Omental fat pad (tissue), 4 donors: ENCODE measurements around the gene GMDS. TPM values are rescaled to one million over a fixed set of nuclear protein-coding genes. Genes with fewer than 3 reads are reported as not detected.

ENCODE experiments used
- ATAC-seq: fragments of 150-250 bp; one replicate; pipeline ENCODE4 v1.9.1; 2016; ENCODE audit warnings: mild to moderate bottlenecking, moderate library complexity; ENCODE audit not compliant: low FRiP score
- DNase-seq: peaks from one replicate; pipeline ENCODE4 v3.0.0-alpha.2; 2019; ENCODE audit warnings: low spot score
- CTCF ChIP-seq, 3 donors: fragments of 450-650 bp; IDR thresholded peaks; one replicate each; pipeline ENCODE4 v1.5.1; 2016 to 2017; ENCODE audit warnings: antibody characterized with exemption in 3 of 3, mild to moderate bottlenecking in 3 of 3, moderate library complexity in 2 of 3
- total RNA-seq, 4 donors: library from RNA; depleted of rRNA; stranded (reverse); fragments of >200 nt; gene quantifications; one replicate each; pipeline ENCODE4 v1.1.0, GENCODE V29; 2016

Gene GMDS
- total RNA-seq, 4 donors from 2014 or later, result 5.6 to 20.6 (median 10.7) TPM

DNA sequence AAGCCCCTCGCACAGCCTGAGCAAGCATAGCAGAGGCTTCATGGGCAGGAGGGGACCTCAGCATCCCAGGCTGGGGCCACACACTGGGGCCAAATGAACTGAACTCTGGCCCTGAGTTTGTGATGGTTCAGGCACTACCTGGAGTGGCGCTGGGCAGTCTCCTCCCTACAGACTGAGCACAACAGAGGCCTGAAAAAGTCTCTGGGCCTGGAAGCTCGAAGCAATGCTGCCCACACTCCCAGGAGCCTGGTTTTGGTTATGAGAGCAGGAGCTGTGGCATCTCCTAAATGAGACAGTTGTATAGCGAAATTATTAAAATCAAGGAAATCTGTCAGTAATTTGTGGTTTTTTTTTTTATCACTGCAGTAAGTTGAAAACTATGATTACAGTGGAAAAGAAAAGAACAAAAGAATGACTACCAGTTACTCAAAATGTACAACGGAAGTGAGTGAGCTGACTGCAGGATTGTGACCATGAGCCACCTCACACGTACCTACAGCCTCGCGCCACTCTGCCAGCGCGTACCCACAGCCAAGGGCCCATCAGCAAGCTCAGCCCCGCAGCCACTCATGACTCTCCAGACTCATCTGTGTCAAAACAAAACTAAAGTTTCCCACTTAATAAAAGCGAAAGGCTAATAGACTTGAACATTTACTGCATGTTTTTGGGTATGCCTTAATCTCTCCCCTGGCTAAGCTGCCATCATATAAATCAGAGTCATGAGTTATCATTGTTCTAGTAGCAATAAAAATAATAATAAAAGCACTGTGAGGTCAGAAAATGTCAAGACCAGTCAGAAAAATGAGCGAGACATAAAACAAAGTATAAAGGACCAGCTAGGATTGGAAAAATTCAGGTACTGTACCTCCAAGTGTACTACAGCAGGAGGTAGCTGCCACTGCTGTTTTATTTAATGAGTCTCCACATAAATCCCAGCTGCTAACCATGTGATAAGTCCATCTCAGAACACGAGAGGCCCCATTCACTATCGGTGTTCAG, 458.7 kb downstream of the GMDS start:
- no peak for ATAC-seq
- no peak for DNase-seq
- no peak for TF ChIP-seq CTCF (IDR thresholded peaks at IDR 0.05)

- no peak for DNase-seq
- no peak for TF ChIP-seq CTCF (IDR thresholded peaks at IDR 0.05)
- no peak for ATAC-seq
Measured at GRCh38 chr6:1784422-1784884, 461.0 kb downstream of the GMDS start.

- TF ChIP-seq CTCF (IDR thresholded peaks at IDR 0.05), result no peak
- no peak for ATAC-seq
- no peak for DNase-seq
Measured at GRCh38 chr6:1781817-1782184, 463.6 kb downstream of the GMDS start.

- DNase-seq (no peak), ATAC-seq (no peak)
- no peak for TF ChIP-seq CTCF (IDR thresholded peaks at IDR 0.05)
Measured at GRCh38 chr6:1781152-1781816, 464.1 kb downstream of the GMDS start.

DNA sequence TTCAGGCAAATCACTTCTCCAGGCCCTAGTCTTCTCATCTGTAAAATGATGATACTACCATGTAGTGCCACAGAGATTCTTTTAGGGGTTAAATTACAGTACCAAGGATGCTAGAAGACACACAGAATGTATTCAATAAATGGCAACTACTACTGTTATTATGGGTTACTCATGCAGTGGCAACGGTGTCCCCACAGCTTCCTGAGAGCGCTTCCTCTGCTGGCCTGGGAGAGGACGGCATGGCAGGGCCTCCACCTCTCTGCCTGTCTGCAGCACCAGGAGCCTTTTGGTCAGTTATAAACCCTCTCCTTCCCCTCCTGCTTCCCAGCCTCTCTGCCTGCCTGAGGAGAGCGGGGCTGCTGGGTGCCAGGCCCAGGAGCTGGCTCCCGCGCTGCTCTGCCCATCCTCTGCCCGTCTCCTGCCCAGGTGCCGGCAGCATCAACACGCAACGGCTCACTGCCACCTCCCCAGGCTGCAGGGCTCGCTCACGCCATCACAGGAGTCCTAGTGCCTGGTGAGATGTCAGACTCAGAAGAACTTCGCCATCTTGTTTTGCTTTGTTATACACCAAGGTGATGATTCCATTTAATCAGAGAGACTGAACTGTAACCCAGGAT, 465.0 kb downstream of the GMDS start:
- no peak for DNase-seq
- no peak for ATAC-seq
- no peak for TF ChIP-seq CTCF (IDR thresholded peaks at IDR 0.05)

GRCh38 chr6:1778686-1779235, 466.6 kb downstream of the GMDS start:
- ATAC-seq, result peak; percentile 13
- DNase-seq, result no peak
- no peak for TF ChIP-seq CTCF (IDR thresholded peaks at IDR 0.05)
